Activated T-cell treated with anti-CD3 and anti-CD28 coated beads, Interleukin-2, amount 50 U/mL, for 1 hour (primary cell): ENCODE data around the gene SPSB4.

Source experiments
- DNase-seq: peaks from one replicate; pipeline ENCODE4 v3.0.0-alpha.2; 2020

The SPSB4 gene

GRCh38 chr3:141076797-141077571, 25.8 kb downstream of the SPSB4 start:
- DNase-seq: no peak

- no peak for DNase-seq
These were observed 26.5 kb downstream of the SPSB4 start for GRCh38 chr3:141077631-141078030.

GRCh38 chr3:141078200-141078599, 27.1 kb downstream of the SPSB4 start:
- no peak for DNase-seq

- no peak for DNase-seq
These were observed 29.3 kb downstream of the SPSB4 start for GRCh38 chr3:141080431-141080830.

- DNase-seq: no peak
These were observed 30.1 kb downstream of the SPSB4 start for GRCh38 chr3:141081141-141081795.

GRCh38 chr3:141082064-141082463, 30.9 kb downstream of the SPSB4 start:
- DNase-seq: no peak

GRCh38 chr3:141083226-141083625, 32.1 kb downstream of the SPSB4 start:
- DNase-seq: no peak

- no peak for DNase-seq
These were observed 32.9 kb downstream of the SPSB4 start for GRCh38 chr3:141083836-141084649.

- DNase-seq: no peak
These were observed 34.4 kb downstream of the SPSB4 start for GRCh38 chr3:141085343-141086070.

GRCh38 chr3:141086188-141086587, 35.0 kb downstream of the SPSB4 start:
- DNase-seq: no peak

GRCh38 chr3:141087076-141087777, 36.1 kb downstream of the SPSB4 start:
- DNase-seq: no peak

- no peak for DNase-seq
These were observed 36.6 kb downstream of the SPSB4 start for GRCh38 chr3:141087778-141088130.

GRCh38 chr3:141089339-141090152, 38.4 kb downstream of the SPSB4 start:
- DNase-seq: no peak

GRCh38 chr3:141091426-141091825, 40.3 kb downstream of the SPSB4 start:
- no peak for DNase-seq

GRCh38 chr3:141092663-141093062, 41.5 kb downstream of the SPSB4 start:
- no peak for DNase-seq

- DNase-seq: no peak
These were observed 42.2 kb downstream of the SPSB4 start for GRCh38 chr3:141093397-141093796.

GRCh38 chr3:141093971-141094684, 43.0 kb downstream of the SPSB4 start:
- DNase-seq: no peak

GRCh38 chr3:141094790-141095545, 43.8 kb downstream of the SPSB4 start:
- DNase-seq: no peak

GRCh38 chr3:141095546-141095937, 44.4 kb downstream of the SPSB4 start:
- DNase-seq: no peak

GRCh38 chr3:141096164-141096563, 45.0 kb downstream of the SPSB4 start:
- DNase-seq: no peak
